SK-N-SH (cell line): ENCODE results near the gene LRRC42.

Source experiments
- ELF1 ChIP-seq: IDR thresholded peaks from 2 replicates; pipeline ENCODE4 v1.4.0; 2012
- GABPA ChIP-seq: IDR thresholded peaks from 2 replicates; pipeline ENCODE4 v1.4.0; 2012; ENCODE audit warnings: low read depth, mild to moderate bottlenecking
- MXI1 ChIP-seq: IDR thresholded peaks from 2 replicates; pipeline ENCODE4 v1.6.1; 2012; ENCODE audit warnings: mild to moderate bottlenecking, low read depth, low read length, improper control_type of control experiment
- POLR2AphosphoS5 ChIP-seq: IDR thresholded peaks from 2 replicates; pipeline ENCODE4 v1.6.1; 2012; ENCODE audit warnings: low read depth, low read length
- RAD21 ChIP-seq: IDR thresholded peaks from 2 replicates; pipeline ENCODE4 v1.6.1; 2012; ENCODE audit warnings: mild to moderate bottlenecking, low read length
- RXRA ChIP-seq: IDR thresholded peaks from 2 replicates; pipeline ENCODE4 v1.4.0; 2012; ENCODE audit warnings: low read depth, mild to moderate bottlenecking, borderline replicate concordance
- SMC3 ChIP-seq: IDR thresholded peaks from 2 replicates; pipeline ENCODE4 v1.6.1; 2012; ENCODE audit warnings: low read depth, low read length, improper control_type of control experiment
- TAF1 ChIP-seq: IDR thresholded peaks from 2 replicates; pipeline ENCODE4 v1.6.1; 2012; ENCODE audit warnings: low read depth, mild to moderate bottlenecking, low read length, moderate library complexity, borderline replicate concordance
- YY1 ChIP-seq: IDR thresholded peaks from 2 replicates; pipeline ENCODE4 v1.4.0; 2012; ENCODE audit warnings: low read depth, mild to moderate bottlenecking
- TF ChIP-seq, protein P1 (sequence below): IDR thresholded peaks from 2 replicates; pipeline ENCODE4; 2012
- TF ChIP-seq, protein P2 (sequence below): fragments of 200-600 bp; sonication (generic); IDR thresholded peaks from 2 replicates; pipeline ENCODE4 v1.6.1; 2017; ENCODE audit warnings: antibody characterized with exemption, mild to moderate bottlenecking, moderate library complexity
- TF ChIP-seq, protein P3 (sequence below): IDR thresholded peaks from 2 replicates; pipeline ENCODE4 v1.6.1; 2012; ENCODE audit warnings: mild to moderate bottlenecking, low read depth, low read length, moderate library complexity
- TF ChIP-seq, protein P4 (sequence below): IDR thresholded peaks from 2 replicates; pipeline ENCODE4 v1.4.0; 2012; ENCODE audit warnings: low read depth
- TF ChIP-seq, protein P5 (sequence below): IDR thresholded peaks from 2 replicates; pipeline ENCODE4 v1.4.0; 2012; ENCODE audit warnings: low read depth, borderline replicate concordance

DNA sequence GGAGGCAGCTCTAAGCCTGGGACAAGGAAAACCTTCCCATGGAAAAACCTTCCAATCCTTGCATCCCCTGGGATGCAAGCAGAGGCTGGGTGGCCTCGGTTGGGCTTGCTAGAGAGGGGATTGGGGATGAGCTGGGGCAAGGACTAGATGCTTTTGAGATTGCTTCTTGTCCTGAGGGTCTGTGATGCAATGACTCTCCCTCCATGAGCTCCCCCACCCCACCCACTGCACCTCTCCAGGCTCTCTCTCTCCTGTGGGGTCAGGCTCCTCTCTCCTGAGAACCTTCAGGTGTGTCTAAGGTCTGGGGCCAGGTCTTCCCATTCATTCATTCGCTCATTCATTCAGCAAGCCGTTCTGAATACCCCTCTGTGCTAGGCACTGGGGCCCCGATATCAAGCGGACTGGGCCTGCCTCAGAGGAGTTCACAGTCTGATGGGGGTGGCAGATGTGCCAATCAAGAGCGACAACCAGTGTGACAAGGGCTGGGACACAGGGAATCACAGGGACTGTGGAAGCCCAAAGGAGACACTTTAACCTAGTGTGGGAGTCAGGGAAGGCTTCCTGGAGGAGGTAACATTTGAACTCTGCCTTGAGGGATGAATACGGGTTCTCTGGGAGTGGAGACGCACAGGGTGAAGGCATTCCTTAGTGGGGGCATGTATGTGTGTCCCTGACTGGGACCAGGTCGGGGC, 65.3 kb downstream of the LRRC42 start:
- TF ChIP-seq SMC3 (no peak), YY1 (no peak), POLR2AphosphoS5 (no peak), GABPA (no peak), ELF1 (no peak), TAF1 (no peak), MXI1 (no peak), RAD21 (no peak), RXRA (no peak)
- TF ChIP-seq, protein P1, sequence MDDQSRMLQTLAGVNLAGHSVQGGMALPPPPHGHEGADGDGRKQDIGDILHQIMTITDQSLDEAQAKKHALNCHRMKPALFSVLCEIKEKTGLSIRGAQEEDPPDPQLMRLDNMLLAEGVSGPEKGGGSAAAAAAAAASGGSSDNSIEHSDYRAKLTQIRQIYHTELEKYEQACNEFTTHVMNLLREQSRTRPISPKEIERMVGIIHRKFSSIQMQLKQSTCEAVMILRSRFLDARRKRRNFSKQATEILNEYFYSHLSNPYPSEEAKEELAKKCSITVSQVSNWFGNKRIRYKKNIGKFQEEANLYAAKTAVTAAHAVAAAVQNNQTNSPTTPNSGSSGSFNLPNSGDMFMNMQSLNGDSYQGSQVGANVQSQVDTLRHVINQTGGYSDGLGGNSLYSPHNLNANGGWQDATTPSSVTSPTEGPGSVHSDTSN, result no peak
- TF ChIP-seq, protein P2, sequence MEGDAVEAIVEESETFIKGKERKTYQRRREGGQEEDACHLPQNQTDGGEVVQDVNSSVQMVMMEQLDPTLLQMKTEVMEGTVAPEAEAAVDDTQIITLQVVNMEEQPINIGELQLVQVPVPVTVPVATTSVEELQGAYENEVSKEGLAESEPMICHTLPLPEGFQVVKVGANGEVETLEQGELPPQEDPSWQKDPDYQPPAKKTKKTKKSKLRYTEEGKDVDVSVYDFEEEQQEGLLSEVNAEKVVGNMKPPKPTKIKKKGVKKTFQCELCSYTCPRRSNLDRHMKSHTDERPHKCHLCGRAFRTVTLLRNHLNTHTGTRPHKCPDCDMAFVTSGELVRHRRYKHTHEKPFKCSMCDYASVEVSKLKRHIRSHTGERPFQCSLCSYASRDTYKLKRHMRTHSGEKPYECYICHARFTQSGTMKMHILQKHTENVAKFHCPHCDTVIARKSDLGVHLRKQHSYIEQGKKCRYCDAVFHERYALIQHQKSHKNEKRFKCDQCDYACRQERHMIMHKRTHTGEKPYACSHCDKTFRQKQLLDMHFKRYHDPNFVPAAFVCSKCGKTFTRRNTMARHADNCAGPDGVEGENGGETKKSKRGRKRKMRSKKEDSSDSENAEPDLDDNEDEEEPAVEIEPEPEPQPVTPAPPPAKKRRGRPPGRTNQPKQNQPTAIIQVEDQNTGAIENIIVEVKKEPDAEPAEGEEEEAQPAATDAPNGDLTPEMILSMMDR, result no peak
- TF ChIP-seq, protein P3, sequence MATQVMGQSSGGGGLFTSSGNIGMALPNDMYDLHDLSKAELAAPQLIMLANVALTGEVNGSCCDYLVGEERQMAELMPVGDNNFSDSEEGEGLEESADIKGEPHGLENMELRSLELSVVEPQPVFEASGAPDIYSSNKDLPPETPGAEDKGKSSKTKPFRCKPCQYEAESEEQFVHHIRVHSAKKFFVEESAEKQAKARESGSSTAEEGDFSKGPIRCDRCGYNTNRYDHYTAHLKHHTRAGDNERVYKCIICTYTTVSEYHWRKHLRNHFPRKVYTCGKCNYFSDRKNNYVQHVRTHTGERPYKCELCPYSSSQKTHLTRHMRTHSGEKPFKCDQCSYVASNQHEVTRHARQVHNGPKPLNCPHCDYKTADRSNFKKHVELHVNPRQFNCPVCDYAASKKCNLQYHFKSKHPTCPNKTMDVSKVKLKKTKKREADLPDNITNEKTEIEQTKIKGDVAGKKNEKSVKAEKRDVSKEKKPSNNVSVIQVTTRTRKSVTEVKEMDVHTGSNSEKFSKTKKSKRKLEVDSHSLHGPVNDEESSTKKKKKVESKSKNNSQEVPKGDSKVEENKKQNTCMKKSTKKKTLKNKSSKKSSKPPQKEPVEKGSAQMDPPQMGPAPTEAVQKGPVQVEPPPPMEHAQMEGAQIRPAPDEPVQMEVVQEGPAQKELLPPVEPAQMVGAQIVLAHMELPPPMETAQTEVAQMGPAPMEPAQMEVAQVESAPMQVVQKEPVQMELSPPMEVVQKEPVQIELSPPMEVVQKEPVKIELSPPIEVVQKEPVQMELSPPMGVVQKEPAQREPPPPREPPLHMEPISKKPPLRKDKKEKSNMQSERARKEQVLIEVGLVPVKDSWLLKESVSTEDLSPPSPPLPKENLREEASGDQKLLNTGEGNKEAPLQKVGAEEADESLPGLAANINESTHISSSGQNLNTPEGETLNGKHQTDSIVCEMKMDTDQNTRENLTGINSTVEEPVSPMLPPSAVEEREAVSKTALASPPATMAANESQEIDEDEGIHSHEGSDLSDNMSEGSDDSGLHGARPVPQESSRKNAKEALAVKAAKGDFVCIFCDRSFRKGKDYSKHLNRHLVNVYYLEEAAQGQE, result no peak
- TF ChIP-seq, protein P4, sequence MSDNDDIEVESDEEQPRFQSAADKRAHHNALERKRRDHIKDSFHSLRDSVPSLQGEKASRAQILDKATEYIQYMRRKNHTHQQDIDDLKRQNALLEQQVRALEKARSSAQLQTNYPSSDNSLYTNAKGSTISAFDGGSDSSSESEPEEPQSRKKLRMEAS, result no peak
- TF ChIP-seq, protein P5, sequence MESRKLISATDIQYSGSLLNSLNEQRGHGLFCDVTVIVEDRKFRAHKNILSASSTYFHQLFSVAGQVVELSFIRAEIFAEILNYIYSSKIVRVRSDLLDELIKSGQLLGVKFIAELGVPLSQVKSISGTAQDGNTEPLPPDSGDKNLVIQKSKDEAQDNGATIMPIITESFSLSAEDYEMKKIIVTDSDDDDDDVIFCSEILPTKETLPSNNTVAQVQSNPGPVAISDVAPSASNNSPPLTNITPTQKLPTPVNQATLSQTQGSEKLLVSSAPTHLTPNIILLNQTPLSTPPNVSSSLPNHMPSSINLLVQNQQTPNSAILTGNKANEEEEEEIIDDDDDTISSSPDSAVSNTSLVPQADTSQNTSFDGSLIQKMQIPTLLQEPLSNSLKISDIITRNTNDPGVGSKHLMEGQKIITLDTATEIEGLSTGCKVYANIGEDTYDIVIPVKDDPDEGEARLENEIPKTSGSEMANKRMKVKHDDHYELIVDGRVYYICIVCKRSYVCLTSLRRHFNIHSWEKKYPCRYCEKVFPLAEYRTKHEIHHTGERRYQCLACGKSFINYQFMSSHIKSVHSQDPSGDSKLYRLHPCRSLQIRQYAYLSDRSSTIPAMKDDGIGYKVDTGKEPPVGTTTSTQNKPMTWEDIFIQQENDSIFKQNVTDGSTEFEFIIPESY, result no peak
